GM19043 (cell line): ENCODE results near the gene TGM2.

Source experiments
- ATAC-seq: cut with Tn5 transposase; IDR thresholded peaks from one replicate; pipeline ENCODE4 v1.9.1; 2021; ENCODE audit warnings: low read depth; ENCODE audit not compliant: unreplicated experiment

The TGM2 gene

DNA sequence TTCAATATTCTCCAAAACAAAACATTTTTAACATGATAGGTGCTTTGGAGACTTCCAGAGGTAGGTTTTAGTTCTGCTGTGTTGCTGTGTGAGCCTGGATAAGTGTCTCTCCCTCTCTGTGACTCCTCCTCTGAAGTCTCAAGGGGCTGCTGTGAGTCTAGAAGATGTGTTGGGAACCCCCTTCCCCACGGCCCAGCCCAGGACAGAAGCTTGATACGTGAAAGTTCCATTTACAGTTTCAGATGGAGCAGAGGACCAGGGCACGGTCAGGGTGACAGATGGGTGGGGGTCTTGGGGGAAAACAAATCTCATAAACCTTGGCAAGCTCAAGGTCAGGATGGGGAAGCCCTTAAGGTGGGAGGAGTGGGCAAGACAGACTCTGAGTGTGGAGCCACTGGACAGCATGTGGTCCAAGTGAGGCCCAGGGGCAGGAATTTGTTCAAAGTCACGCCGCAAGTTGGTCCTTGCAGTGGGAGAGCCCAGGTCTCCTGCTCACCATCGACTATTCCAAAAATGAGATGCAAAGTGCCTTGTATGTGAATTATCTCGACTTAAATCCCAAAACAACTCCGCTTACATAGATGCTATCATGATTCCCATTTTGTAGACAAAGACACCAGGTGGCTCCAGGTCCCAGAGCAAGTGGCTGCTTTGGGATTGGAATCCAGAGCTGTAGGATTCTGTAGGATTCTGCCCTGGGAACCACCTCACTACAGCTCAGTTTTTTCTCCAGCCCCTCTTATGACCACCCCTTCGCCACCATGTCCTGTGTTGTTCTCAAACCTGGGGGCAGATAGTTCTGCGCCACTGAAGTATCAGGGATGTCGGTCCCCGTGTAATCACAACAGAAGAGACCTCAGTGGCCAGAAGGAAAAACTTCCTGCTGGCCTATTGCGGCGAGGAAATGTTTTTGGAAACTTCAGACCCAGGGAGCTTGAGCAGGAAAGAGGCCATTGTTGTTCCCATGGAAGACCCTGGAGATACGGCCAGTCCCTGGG lies 1.9 kb downstream of the TGM2 start:
- ATAC-seq: no peak

DNA sequence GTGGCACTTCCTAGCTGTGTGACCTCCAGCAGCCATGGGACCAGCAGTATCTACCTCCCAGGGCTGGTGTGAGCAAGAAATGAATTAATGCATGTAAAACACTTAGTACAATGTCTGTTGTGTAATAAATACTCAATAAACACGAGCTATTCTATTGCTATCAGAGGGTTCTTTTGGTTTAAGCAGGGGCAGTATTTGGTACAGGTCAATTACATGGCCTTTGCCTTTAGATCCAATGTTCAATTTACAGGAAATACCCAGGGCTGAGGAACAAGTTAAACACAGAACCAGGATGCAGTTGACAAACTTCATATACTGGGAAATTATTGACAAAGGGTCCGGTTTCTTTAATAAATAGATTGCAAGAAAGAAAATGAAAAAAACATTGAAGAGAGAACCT lies 2.9 kb downstream of the TGM2 start:
- no peak for ATAC-seq

DNA sequence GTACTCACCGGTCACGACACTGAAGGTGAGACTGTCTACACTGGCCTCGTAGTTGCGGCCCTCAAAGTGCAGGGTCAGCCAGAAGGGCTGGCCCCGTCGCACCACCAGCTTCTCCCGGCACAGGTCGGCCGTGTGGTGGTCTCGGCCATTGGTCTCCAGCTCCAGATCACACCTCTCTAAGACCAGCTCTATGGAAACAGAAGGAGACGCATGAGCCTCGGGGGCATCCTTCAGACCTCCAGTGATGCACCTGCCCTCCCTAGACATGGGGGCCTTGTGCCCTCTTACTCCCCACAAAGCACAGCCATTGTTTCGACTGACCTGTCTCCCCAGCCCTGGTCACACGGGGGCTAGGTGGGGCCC lies 3.7 kb downstream of the TGM2 start:
- no peak for ATAC-seq

DNA sequence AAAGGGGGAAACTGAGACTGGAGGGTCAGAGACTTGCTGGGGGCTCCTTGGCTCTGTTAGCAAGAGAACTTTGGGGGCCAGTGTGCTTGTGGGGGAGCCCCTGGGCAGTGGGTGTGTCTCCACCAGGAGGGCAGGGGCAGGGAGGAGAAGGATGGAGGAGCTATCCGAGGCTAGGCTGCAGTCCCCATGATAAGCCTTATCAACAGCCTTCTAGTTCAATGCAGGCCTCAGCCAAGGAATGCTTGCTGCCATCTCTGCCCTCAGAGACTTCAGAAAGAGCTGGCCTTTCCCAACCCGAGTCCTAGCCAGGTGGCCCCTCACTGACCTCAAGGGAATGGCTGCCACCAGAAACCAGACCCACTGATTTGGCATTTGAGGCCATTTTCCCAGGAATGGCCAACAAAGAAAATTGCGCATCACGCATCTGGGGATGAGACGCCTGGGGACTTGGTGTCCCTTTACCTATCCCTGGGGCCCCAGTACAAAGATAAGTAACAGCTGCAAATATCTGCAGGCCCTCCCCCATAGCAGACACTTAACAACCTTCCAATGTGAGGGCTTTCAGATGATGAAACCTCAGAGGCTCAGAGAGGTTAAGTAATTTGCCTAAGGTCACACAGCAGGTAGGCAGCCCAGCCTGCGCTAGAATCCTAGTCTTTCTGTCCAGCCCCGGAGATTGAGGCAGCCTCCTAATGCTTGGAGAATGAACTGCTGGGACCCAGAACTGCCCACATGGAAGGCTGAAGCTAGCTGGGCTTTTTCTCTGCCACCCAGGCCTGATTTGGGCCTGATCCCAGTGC lies 4.9 kb downstream of the TGM2 start:
- no peak for ATAC-seq

DNA sequence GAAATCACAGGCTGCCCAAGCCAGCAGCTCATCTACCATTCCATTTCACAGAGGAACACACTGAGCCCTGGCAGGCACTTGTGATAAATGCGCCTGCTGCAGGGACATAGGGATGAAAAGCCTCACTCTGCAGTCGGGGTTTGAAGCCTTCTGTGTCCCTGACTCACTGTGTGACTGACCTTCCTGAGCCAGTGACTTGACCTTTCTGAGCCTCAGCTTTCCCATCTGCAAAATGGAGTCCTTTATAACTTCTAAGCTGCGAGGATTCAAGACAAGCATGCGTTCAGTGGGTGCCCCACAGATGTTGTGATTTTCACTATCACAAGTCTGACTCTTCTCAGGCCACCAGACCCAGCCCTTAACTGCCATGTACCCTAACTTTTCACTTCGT lies 5.5 kb downstream of the TGM2 start:
- ATAC-seq: no peak

DNA sequence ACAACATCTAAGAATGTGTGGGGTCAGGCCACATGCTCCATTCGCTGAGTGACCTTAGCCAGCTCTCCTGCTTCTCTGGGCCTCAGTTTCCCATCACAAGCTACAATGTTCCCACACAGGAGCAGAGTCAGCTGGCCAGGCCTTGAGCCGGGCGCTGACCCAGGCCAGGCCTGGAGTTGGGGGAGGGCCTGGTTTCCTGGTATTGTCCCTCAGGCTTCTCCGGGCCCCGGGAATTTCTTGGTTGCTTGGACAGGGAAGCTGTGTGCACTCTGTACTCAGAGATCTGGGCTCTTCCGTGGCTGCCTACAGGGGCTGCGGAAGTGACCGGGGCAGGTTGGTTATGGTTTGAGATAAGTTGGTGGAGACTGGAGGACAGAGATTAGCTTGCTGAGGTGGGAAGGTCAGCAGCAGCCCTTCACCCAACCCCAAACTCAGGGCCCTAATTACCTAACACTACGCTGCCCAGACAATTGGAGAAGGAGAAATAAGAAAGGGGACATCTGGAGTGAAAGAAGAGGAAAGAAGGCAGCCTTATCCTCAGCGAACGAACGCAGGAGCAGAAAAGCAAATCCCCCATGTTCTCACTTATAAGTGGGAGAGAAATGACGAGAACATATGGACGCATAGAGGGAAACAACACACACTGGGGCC lies 6.2 kb downstream of the TGM2 start:
- ATAC-seq: no peak

DNA sequence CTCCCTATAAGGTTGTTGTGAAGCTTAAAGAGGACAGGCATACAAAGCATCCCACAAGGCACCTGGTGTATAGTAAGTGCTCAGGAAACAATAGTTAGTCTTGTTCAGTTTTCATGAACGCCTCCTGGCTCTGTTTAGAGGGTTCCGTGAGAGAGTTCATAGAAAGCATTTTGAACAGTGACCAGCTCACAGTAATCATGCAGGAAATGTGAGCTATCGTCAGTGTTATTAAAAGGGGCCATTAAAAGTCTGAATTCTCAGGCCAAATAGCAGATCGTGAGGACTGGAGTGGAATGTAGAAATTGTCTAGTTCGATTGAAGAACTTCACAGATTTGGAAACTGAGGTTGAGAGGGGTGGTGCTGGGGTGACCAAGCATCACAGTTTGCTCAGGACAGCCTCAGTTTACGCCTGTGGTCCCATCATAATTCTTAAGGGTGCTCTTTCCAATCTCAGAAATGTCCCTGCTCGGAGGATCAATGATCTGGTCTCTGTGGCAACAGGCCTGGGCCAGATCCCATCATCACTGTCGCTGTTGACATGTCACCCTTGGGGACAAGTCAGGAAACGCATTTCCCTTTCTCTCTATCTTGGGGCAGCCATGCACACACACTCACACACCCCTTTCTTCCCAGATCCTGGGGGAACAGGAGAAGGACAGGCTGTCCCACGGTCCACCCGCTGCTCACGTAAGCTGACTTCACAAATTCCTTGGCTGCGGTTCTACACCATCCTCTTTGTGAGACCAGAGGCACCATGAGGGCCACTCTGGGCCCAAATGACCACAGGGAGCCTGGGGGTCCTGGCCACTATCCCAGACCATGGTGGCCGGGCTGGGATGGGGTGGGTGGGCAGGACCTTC lies 7.2 kb downstream of the TGM2 start:
- ATAC-seq: no peak

DNA sequence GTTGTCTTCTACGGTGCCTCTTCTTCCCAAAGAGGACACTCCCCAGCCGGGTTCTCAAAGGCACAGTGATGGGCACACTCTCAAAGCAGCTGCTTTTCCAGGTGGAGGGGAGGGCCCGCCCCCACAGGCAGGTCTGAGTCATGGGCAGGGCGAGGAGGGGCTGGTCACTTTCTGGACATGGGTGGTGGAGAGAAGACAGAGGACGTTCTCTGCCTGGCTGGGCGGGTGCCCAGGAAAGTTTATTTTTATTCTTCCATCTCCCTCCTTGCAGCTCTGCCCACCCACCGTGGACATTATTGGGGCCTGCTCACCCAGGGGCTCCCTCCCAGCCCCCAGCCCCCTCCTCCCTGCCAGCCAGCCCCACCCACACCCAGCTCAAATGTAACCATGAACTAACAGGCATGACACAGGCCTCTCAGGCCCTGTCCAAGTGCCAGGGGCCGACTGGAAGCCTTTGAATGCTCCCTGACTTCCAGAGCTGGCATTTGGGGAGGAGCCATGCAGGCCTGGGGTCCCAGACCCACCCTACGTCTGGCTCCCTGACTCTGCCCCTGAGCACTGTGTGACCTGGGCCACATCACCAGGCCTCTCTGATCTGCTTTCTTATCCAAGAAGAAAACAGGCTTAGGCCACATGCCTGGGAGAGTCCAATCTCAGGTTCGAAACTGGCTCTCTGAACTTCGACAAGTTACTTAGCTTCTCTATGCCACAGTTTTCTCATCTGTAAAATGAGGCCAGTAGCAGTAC lies 8.0 kb downstream of the TGM2 start:
- no peak for ATAC-seq

DNA sequence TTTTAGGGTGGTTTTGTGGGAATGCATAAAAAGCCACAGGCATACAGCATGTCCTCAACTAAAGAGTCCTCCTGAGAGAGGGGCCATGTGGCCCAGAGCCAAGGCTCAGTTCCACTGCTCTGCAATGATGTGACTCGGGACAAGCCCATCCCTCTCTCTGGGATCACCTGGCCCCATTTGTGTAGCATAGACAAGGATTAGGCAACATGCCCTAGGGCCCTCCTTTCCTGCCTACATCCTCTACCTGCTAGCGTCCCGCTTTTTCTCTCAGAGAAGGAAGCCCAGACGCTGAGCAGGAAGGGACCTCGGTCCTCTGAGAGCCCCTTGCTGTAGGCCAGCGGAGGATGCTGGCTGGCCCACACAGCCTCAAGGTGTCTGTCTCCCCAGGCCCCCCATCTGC lies 8.8 kb downstream of the TGM2 start:
- no peak for ATAC-seq

DNA sequence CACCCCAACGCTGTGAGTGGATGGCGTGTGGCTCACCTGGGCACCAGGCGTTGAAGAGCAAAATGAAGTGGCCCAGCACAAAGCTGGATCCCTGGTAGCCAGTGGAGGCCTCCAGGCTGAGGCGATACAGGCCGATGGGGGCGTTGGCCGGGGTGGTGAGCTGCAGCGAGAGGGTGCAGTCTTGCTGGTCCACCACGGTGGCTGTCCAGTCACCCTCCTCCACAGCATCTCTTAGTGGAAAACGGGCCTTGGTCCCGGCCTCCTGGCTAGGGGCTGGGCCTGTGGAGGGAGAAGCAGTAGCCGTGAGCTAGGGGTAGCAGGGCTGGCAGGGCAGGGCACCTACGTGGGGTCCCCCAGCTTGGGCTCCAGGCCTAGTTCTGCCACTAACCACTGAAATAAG lies 9.3 kb downstream of the TGM2 start:
- ATAC-seq: no peak

DNA sequence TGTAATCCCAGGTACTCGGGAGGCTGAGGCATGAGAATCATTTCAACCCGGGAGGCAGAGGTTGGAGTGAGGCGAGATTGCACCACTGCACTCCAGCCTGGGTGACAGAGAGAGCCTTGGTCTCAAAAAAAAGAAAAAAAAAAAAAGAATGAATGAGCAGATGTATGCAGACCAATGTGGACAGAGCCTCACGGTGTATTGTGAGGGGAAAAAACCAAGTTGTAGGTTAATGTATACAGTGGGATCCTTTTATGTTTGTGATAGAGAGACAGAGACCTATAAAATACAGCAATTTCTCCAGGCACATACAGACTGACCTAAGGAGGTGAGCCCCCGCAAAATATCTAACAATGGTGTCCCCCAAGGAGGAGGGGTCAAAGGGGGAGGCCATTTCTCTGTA lies 11.7 kb downstream of the TGM2 start:
- ATAC-seq: no peak

DNA sequence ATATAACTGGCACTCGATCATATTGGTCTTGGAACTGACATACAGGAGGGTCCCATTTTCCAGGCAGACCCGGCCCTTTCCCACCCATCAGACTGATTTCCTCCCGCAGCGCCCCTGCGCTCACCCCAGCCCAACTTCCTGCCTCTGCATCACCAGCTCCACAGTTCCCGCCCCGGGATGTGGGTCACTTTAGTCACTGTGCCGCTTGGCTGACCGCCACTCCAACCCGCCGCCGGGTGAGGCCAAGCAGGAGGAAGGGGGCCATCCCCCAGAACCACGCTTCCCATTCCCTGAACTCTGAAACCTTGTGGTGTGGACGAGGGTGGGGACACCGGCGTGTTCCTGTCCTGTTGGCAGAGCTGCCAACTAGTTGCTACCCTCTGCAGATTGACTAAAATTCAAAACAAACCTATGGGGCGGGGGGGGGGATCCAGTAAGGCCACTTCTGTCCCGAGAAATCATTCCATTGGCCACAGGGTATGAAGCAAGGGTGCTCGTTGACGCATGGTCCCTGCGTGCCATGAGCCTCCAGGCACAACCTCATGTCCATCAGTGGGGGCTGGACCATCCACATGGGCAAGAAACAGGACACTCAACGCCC lies 12.3 kb downstream of the TGM2 start:
- ATAC-seq: no peak

DNA sequence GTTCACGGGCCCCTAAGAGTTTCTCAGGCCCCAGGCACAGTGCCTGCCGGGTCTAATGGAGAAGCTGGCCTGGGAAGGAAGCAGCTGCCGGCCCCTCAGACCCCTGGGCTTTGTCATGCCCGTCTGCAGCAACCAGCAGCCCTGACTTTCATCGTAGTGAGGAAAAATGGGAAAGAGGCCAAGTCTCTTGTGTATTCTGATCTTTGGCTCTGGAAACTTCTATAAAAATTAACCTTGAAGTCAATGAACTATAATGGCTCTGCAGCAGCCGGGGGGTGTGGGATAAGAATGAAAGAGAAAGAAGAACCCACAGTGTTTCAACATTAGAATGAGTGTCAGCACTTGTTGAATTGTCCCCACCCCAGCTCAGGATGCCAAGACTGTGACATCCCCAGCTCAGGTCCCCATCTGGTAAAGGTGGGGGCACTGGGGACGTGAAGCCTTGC lies 12.9 kb downstream of the TGM2 start:
- no peak for ATAC-seq

DNA sequence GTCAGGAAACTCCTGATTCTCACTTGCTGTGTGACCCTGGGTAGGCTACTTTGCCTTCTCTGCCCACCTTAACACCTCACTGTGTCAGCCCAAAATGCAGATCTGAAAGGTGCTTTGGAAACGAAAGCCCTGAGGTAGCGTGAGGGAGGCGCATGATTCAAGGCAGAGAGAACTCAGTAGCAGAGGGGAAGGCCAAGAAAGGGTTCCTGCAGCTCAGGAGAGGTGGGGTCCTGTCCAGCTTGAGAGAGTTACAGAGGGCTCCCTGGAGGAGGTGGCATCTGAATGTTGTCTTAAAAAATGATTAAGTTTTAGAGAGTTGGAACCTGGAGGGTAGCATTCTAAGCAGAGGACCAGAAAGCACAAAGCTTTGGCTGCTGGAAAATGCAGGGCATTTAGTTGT lies 13.6 kb downstream of the TGM2 start:
- no peak for ATAC-seq

DNA sequence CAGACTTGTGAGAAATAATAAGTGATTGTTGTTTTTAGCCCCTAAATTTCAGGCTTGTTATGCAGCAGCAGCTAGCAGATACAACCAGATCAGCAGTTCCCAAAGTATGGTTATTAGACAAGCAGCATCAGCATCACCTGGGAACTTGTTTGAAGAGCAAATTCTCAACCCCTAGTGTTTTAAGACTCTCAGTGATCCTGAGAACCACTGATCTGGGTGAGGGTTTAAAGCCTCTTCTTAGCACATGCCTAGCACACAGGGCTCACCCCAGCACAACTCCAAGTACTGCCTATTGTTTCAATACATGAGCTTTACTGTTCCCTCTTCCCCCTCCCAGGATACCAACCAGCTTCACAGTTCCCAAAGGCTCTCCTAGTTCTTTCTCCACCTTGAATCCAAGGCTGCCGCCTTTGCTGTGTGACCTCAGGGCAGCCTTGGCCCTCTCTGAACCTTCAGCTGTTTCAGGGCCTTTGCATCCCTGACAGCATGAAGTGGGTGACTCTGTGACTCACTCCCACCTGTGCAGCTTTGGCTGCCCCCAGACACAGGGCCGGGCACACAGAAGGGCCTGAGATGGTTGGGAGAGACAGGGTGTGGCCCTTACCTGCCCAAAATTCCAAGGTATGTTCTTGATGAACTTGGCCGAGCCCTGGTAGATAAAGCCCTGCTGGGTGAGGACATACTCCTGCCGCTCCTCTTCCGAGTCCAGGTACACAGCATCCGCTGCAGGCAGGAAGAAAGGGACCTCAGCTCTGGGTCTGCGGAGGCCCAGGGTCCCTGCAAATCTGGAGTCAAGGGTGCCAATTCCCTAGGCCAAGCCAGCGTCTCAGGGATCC lies 14.5 kb downstream of the TGM2 start:
- no peak for ATAC-seq

DNA sequence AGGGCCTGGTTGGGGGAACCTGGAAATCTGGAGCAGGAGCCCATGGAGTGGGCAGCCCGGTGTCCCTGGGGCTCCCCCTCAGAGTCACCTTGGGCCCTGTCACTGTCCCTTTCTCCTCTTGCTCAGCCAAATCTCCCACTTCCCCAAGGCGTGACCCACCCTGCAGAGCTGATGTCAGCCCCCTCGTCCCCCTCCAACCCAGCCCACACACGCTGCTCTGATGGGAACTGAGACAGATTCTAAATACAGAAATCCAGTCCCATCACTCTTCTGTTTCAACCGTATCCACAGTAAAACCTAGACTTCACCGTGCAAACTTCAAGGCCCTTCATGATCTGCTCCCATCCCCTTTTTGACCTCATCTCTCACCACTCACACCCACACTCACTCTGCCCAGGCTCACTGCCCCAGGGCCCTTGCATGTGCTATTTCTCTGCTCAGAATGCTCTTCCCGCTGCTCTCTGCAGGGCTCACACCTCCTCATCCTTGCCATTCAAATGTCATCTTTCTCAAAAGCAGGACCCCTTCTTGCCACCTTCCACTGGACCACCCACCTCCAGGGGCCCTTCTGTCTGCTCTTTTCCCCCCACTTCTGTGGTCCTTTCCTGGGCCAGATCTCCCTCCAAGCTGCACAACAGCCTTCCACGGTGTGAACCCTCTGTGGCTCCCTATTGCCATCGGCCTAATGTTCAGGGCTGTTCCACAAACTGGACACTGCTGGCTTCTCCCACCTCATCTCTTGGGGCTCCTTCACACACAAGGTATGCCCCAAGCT lies 16.6 kb downstream of the TGM2 start:
- no peak for ATAC-seq

DNA sequence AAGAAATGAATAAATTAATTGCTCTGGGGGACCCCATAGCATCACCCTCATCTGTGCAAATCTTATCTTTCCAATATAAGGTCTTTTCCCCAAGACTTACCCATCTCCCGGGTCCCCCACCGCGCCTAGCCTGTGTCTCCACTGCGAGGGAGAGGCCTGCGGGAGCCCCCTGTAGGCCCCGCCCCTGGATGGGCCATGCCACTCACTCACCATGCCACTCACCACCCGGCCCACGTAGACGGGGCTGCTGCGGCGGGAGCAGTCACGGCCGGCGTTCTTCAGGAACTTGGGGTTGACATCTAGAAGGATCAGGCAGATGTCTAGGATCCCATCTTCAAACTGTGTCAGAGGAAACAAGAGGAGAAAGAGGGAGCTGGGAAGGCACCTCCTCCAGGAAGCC lies 17.3 kb downstream of the TGM2 start:
- no peak for ATAC-seq

DNA sequence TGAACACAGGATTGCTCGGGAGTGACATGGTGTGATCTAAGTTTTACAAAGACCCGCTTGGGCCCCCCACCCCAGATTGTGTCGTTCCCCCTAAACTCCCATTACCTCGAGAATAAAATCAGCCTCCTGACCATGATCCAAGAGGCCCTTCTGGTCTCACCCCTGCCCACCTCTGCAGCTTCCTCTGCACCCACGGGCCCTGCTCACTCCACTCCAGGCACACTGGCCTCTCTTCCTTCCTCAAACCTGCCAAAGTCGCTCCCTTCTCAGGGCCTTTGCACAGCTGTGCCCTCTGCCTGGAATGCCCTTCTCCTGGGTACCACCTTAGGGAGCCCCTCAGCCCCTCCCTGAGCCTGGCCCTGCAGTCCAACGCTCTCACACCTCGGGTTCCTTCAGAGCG lies 17.9 kb downstream of the TGM2 start:
- ATAC-seq: no peak
